ENCODE results near the gene FAM47E. TPM values are rescaled to one million over a fixed set of nuclear protein-coding genes. Genes with fewer than 3 reads are reported as not detected.

FAM47E gene
- total RNA-seq, 1 donor from 2014 or later, result 6.4 TPM

GRCh38 chr4:76212851-76213414 is 38.6 kb upstream of the FAM47E start:
- ATAC-seq (peak in 1 of 2 donors; percentile 18), DNase-seq (no peak)
- peak overlapping the region; percentile 97 for H3K27ac ChIP-seq
- no peaks in the 10 kb centered on the region for H3K27me3 ChIP-seq (ENCODE audit: low read depth)
- no peaks in the 10 kb centered on the region for H3K36me3 ChIP-seq
- intact Hi-C loops (cut with DNase I), result no loop called here
- peaks cover 88% of the 10 kb centered on the region for H3K4me1 ChIP-seq
- TF ChIP-seq, protein P1, sequence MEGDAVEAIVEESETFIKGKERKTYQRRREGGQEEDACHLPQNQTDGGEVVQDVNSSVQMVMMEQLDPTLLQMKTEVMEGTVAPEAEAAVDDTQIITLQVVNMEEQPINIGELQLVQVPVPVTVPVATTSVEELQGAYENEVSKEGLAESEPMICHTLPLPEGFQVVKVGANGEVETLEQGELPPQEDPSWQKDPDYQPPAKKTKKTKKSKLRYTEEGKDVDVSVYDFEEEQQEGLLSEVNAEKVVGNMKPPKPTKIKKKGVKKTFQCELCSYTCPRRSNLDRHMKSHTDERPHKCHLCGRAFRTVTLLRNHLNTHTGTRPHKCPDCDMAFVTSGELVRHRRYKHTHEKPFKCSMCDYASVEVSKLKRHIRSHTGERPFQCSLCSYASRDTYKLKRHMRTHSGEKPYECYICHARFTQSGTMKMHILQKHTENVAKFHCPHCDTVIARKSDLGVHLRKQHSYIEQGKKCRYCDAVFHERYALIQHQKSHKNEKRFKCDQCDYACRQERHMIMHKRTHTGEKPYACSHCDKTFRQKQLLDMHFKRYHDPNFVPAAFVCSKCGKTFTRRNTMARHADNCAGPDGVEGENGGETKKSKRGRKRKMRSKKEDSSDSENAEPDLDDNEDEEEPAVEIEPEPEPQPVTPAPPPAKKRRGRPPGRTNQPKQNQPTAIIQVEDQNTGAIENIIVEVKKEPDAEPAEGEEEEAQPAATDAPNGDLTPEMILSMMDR (IDR thresholded peaks at IDR 0.05), result no peak
- peak overlapping the region; percentile 68 for H3K4me3 ChIP-seq
- H3K9me3 ChIP-seq, result no peaks in the 10 kb centered on the region

DNA sequence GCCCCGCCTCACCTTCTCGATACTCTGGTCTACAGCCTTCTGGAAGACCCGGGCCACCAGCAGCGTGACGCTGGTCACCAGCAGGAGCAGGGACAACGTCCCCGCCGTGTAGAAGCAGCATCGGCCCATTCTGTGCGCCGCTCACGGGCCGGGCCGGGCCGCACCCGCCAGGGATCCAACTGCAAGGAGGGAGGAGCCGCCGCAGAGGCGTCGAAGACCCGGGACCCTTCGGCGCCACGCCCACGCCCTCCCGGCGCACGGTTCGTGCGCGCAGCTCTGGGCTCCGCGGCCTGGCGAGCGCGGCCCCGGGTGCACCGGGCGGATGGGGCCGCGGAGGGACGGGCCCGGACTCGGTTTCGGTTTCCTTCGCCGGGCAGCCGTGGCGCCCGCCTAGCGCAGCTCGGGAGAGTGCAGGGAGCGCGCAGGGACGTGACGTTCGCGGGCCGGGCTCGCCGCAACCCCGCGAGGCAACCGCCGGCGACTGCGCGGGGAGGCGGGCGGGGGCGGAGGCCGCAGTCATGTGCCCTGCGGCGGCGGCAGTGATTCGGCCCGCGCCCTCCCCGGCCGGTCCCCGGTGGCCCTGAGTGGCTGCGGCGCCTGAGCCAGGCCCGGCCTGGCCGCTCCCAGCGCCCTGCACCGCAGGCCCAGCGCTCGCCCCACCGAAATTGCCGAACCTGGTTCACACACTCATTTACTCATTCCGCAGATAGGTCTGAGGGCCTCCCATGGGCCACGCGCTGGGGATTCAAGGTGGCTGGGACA is 37.9 kb upstream of the FAM47E start, which contains the start of gene SCARB2:
Gene SCARB2, minus strand, starts transcription at position 410 of the 762 bp plus-strand sequence. Its CDS starts 281 bp downstream, at position 129.
- TF ChIP-seq, protein P1 (IDR thresholded peaks at IDR 0.05), result no peak
- peak within 1 kb of the TSS; percentile 97 for H3K27ac ChIP-seq
- H3K27me3 ChIP-seq (ENCODE audit: low read depth), result no peaks in the 10 kb centered on the region
- peak; percentile 94 to 96 for ATAC-seq
- H3K9me3 ChIP-seq, result no peaks in the 10 kb centered on the region
- H3K36me3 ChIP-seq, result no peaks in the 10 kb centered on the region
- intact Hi-C loops (cut with DNase I), result no loop called here
- H3K4me1 ChIP-seq, result peaks cover 88% of the 10 kb centered on the region
- DNase-seq, result peak; percentile 93
- H3K4me3 ChIP-seq, result peak within 1 kb of the TSS; percentile 68

- Histone ChIP-seq H3K9me3 (no peaks in the 10 kb centered on the region), H3K27ac (peak overlapping the region; percentile 97), H3K36me3 (no peaks in the 10 kb centered on the region), H3K4me1 (peaks cover 88% of the 10 kb centered on the region), H3K27me3 (ENCODE audit: low read depth) (no peaks in the 10 kb centered on the region), H3K4me3 (peak overlapping the region; percentile 68)
- ATAC-seq (peak; percentile 6 to 22), DNase-seq (no peak)
- intact Hi-C loops (cut with DNase I), result no loop called here
- TF ChIP-seq, protein P1 (IDR thresholded peaks at IDR 0.05), result no peak
Measured at GRCh38 chr4:76214177-76214675, 37.3 kb upstream of the FAM47E start.

- Histone ChIP-seq H3K9me3 (no peaks in the 10 kb centered on the region), H3K27ac (peak overlapping the region; percentile 97), H3K4me3 (peak overlapping the region; percentile 68), H3K27me3 (ENCODE audit: low read depth) (no peaks in the 10 kb centered on the region), H3K4me1 (peaks cover 88% of the 10 kb centered on the region), H3K36me3 (no peaks in the 10 kb centered on the region)
- intact Hi-C loops (cut with DNase I), result no loop called here
- no peak for ATAC-seq
- DNase-seq, result no peak
- TF ChIP-seq, protein P1 (IDR thresholded peaks at IDR 0.05), result no peak
Measured at GRCh38 chr4:76215077-76215476, 36.4 kb upstream of the FAM47E start.

- TF ChIP-seq, protein P1 (IDR thresholded peaks at IDR 0.05), result no peak
- no peaks in the 10 kb centered on the region for H3K36me3 ChIP-seq
- no peaks in the 10 kb centered on the region for H3K27me3 ChIP-seq (ENCODE audit: low read depth)
- intact Hi-C loops (cut with DNase I), result no loop called here
- H3K4me3 ChIP-seq, result no peak overlapping the region
- H3K27ac ChIP-seq, result no peak overlapping the region
- no peaks in the 10 kb centered on the region for H3K9me3 ChIP-seq
- H3K4me1 ChIP-seq, result peaks cover 75% of the 10 kb centered on the region
- DNase-seq (no peak), ATAC-seq (no peak)
Measured at GRCh38 chr4:76216524-76216923, 35.0 kb upstream of the FAM47E start.
